ENCODE results near the gene RBM41. TPM values are rescaled to one million over a fixed set of nuclear protein-coding genes. Genes with fewer than 3 reads are reported as not detected.

The RBM41 gene
- total and polyA plus RNA-seq, 9 of the 15 experiments (the other 6 are each of a cell fraction or from before 2014, with no cell fraction given), result 11.6 to 51.8 (median 27.9) TPM

DNA sequence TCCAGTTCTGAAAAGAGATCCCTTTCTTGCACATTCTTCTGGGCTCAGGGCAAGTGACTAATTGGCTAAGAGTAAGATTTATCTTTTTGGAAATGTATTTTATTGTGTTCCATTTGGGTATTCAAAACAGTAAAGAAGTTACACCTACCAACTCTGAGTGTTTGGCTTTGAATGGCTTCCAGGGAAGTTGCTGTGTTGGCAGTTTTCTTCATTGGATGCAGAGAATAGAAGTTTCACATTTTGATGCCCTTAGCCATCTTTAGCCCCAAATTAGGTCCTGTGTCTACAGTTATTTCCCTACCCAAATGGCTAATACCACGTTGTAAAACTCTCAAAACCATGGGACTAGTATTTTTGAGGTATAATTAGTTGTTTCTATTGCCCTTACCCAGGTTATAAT lies 88.9 kb downstream of the RBM41 start (continued):
- TF ChIP-seq, protein P1, sequence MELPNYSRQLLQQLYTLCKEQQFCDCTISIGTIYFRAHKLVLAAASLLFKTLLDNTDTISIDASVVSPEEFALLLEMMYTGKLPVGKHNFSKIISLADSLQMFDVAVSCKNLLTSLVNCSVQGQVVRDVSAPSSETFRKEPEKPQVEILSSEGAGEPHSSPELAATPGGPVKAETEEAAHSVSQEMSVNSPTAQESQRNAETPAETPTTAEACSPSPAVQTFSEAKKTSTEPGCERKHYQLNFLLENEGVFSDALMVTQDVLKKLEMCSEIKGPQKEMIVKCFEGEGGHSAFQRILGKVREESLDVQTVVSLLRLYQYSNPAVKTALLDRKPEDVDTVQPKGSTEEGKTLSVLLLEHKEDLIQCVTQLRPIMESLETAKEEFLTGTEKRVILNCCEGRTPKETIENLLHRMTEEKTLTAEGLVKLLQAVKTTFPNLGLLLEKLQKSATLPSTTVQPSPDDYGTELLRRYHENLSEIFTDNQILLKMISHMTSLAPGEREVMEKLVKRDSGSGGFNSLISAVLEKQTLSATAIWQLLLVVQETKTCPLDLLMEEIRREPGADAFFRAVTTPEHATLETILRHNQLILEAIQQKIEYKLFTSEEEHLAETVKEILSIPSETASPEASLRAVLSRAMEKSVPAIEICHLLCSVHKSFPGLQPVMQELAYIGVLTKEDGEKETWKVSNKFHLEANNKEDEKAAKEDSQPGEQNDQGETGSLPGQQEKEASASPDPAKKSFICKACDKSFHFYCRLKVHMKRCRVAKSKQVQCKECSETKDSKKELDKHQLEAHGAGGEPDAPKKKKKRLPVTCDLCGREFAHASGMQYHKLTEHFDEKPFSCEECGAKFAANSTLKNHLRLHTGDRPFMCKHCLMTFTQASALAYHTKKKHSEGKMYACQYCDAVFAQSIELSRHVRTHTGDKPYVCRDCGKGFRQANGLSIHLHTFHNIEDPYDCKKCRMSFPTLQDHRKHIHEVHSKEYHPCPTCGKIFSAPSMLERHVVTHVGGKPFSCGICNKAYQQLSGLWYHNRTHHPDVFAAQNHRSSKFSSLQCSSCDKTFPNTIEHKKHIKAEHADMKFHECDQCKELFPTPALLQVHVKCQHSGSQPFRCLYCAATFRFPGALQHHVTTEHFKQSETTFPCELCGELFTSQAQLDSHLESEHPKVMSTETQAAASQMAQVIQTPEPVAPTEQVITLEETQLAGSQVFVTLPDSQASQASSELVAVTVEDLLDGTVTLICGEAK (IDR thresholded peaks at IDR 0.05), result no peak
- TF ChIP-seq, protein P1 (CRISPR knock-in tag; IDR thresholded peaks at IDR 0.05), result no peak

Data from K562 (cell line).